Measurements from ENCODE around the gene SIK2.
"Not testable (repeated sequence)": the region's sequence is repeated elsewhere in the genome, so short reads cannot be mapped to it uniquely, and the experiment has no call there.

SIK2 gene

GRCh38 chr11:111765320-111765983 lies 163.2 kb downstream of the SIK2 start:
- no peak for DNase-seq

DNA sequence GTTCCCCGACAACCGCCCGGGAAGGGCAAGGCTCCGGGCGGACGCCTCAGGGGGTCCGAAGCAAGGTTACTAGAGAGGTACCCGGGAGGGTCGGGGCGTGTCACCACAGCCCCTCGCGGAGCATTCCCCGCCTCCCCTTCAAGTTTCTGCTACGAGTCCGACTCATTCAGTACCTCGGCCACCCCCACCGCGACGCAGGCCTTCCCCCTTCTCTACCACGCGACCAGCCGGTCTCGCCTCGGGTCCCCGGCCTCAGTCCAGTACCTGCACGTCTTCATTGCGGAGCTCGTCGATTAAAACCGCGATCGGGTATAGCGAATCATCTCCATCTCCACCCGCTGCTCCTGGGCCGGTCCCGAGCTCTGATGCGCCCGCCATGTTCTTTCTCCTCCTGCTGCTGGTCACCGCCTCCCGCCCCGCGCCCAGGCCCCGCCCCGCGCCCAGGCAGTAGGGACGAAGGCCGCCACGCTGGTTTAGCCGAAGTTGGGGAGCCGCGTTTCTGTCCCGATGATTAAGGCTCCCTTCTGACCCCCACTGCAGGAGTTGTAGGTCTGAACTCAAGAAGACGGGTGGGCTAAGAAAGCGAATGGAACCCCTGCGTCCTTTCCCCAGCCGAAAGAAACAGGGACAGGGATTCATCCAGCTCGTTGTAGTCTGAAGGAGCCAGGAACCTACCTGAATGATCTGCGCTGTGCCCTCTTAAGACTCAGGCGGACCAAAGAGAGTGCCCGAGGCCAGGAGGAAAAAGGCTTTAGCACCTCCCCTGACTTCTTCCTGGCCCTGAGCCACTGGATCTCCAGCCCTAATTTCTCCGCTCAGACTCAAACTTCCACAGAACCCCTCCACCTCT lies 164.0 kb downstream of the SIK2 start, which contains the start of gene PPP2R1B:
PPP2R1B (minus strand) TSS at position 406 of the 850 bp plus-strand sequence; CDS start at position 378, 28 bp downstream.
- peak; percentile 32 to 63 for DNase-seq

- no peak for DNase-seq
Observed at GRCh38 chr11:111766834-111767142, 164.5 kb downstream of the SIK2 start.

DNA sequence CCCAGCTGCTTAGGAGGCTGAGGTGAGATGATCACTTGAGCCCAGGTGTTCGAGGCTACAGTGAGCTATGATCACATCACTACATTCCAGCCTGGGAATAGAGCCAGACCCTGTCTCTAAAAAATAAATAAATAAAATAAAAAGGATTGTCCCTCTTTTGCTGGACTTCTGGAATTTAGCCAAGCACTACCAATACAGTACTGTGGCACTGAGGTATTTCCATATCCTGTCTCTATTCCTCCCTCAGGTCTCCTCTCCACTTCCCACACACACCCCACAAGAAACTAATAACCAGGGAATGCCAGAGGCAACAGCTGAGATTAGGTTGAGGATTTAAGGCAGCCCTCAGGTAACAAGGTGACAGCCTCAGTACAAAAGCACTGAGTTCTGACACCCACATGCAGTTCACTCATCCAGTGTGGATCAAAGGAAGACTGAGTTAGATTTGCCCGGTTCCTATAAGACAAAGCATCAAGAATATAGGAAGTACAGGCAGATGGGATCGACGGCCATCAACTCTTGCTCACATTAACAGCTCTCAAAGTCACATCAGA lies 168.4 kb downstream of the SIK2 start:
- no peak for DNase-seq

- not testable (repeated sequence) for DNase-seq
Observed at GRCh38 chr11:111771205-111771604, 169.0 kb downstream of the SIK2 start.

DNA sequence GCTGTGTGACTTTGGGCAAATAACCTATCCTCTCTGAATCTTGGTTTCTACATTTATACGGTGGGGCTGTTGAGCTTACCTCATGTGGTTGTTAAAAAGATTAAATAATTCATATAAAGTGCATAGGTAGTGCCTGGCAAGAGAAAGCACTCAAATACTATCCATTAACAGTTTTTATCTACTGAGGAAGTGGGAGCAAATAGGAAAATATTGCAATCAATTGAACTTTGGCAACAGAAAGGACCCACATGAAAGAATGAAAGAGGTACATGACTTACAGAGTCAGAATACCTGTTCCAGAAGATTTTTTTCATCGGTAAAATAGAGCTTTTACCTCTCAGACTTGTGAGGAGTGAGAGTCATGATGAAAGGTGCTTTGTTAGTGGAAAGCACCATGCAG lies 170.3 kb downstream of the SIK2 start:
- DNase-seq: no peak

DNA sequence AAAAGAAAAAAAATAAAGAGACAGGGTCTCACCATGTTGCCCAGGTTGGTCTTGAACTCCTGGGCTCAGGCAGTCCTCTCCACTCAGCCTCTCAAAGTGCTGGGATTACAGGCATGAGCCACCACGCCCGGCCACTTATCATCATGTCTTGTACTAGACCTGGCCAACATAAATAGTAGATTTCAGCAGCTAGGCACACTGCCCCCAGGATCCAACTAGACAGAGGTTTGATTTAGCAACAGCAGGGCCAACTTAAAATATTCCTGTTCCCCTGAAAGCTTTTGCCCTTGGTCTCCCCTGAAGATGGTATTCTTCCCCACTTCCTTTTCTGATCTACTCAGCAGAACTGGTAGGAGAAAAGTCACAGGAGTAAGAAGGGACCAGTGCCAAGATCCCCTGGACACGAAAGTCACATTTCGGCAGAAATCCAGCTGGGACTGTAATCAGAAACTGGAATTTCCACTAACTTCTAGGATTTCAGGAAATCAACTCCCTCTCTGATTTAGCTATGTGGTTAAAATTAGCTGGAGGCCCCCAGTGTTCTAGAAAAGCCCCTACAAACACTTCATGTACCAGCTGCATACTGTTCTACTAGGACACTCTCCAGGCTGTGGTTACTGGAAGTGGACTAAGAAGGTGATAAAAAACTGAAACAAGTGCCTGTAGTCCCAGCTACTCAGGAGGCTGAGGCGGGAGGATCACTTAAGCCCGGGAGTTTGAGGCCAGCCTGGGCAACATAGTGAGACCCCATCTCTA lies 172.9 kb downstream of the SIK2 start:
- DNase-seq: no peak

DNA sequence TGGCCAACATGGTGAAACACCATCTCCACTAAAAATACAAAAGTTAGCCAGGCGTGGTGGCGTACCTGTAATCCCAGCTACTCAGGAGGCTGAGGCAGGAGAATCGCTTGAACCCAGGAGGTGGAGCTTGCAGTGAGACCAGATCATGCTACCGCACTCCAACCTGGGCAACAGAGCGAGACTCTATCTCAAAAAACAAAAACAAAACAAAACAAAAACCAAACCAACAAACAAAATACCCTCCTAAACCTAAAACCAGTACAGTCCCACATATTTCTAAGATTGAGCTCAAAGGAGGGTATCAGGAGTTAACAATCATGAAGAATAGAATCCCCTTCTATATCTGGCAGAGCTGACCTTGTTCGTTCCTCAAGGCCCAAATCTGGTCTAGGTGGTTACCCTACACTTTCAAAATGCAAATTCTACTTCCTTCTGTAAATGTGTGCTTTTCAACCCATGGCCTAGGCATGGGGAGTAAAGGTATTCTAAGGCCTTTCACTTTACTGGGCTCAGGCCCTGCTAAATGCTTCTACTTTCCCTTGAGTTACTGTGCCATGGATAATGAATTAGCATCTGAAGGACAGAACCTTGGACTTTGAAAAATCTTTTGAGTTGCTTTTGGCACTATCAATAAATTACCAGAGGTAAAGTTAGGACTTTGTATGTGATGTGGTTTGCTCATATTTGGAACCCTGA lies 174.3 kb downstream of the SIK2 start:
- no peak for DNase-seq

DNA sequence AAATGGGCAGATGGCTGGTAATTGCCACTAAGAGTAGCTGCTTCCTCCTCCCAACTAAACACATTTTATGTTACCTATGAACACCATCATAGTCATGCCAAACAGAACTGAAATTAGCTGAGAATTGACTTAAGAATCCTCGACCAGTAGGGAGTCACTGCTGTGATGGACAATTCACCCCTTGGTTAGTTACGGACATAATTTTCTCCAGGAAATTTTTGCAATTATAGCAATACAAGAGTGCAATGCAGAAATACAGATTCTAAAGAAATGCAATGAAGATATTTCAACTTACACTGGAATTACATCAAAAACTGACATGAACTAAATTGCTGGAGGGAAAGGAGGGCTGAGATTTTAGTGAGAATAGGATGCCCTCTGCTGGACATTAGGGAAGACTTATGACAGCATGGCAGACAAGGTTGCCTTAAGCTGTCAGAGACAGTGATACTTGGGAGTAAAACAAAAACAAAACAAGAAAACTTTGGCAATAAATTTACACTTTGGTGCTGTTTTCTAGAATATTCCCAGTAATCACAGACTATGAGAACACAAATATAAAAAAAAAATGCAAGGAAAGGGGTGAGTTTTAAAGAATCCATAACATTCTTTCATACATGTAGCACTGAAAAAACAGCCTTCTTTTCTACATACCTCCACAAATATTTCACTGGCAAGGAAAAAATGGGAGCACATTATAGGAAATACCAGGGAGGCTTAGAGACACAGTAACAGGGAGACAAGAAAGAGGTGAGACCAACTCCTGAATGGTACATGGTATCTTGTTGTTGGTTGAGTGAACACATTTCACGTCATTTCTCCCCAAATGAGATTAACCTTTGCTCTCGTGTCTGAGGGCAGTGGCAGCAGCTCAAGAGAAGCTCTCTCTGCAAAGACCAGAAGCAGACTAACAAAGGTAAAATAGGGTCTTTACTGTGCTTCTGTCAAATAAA lies 175.1 kb downstream of the SIK2 start:
- DNase-seq: peak in 1 of 2 experiments; percentile 59

DNA sequence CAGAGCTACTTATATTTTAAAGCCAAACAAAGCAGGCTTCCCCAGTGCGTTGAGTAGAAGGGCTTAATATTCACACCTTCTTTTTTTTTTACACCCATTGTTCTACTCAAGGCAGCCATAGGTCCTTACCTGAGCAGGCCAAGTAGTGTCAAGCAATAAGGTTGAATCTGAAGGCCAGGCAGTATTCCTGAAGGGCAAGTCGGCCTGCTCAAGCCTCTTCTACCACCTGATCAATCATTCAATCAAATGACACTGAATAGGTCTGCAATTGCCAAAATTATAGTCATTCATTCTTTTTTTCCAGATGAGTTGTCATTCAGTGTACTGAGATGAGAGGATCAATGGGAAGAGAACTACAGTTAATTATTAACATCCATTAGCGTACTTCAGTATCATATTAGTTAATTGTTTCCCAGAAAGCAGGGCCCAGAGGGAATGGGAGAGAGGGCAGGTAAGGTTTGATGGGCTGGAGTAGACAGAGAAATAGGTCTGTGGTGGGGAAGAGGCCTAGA lies 175.9 kb downstream of the SIK2 start:
- no peak for DNase-seq

GRCh38 chr11:111779118-111779517 lies 176.9 kb downstream of the SIK2 start:
- no peak for DNase-seq
